AG09319 (cell line): ENCODE results near the gene MOB3A.

Source experiments
- DNase-seq: peaks from one replicate; pipeline ENCODE4 v3.0.0-alpha.2; 2010; ENCODE audit warnings: low read depth; ENCODE audit errors: extremely low read depth
- CTCF ChIP-seq: IDR thresholded peaks from 2 replicates; pipeline ENCODE4 v1.5.1; 2011; ENCODE audit warnings: low read depth, mild to moderate bottlenecking, inconsistent platforms, low read length, moderate library complexity

Gene MOB3A

GRCh38 chr19:2058570-2059421 is 37.3 kb downstream of the MOB3A start:
- no peak for TF ChIP-seq CTCF
- no peak for DNase-seq

- DNase-seq = no peak
- no peak for TF ChIP-seq CTCF
Measured at GRCh38 chr19:2057484-2058469, 38.3 kb downstream of the MOB3A start.

GRCh38 chr19:2056837-2057192 is 39.3 kb downstream of the MOB3A start:
- DNase-seq = no peak
- TF ChIP-seq CTCF = no peak

- peak; percentile 82 for DNase-seq
- TF ChIP-seq CTCF = no peak
Measured at GRCh38 chr19:2055931-2056836, 39.9 kb downstream of the MOB3A start.

GRCh38 chr19:2054763-2055162 is 41.4 kb downstream of the MOB3A start:
- TF ChIP-seq CTCF = no peak
- no peak for DNase-seq

GRCh38 chr19:2053601-2054389 is 42.3 kb downstream of the MOB3A start:
- TF ChIP-seq CTCF = no peak
- DNase-seq = no peak
